ENCODE measurements around the gene CTIF.

DNA sequence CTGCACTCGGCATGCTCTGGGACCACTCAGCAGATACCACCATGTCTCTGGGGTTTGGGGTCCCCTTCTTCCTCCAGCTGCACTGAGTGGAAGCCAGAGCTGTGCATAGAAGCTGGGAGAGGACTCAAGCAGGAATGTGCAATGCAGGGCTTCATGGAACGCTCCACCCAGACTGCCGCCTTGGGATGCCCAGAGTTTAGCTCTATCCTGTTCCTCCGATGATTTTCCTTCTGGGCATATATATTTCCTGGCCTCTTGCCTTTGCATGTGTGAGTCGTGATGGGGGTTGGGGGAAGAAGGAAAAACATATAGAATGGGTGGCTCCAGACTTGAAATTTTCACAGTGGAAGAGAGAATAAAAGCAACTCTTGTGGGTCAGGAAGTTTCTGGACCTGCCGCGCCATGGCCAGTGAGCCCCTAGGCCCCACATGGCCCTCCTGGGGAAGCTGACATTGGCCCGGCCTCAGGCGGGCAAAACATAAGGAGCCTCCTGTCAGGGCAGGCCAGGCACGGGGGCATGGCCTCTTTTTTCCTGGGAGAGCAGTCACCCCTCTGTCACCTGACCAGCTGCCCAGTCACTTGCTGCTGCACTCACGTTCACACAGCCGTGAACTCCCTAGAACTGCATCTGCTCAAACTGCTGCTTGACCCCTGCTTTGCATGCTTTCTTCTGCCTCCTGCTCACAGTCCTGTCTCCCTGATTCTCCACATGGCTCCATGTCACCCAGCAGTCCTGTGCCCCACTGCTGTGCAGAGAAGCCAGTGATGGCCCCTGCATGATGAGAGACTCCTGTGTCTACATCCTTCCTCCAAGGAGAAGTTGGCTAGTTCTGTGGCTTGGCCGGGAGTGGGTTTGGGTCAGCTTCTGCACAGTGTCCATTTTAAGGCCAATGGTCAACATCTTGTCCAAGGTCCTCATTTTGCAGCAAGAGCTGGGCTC lies 197.8 kb downstream of the CTIF start:
- TF ChIP-seq POLR2AphosphoS5 (IDR thresholded peaks at IDR 0.05; ENCODE audit: borderline replicate concordance, low read depth, low read length) (no peak), EZH2 (IDR thresholded peaks at IDR 0.05) (no peak)
